ENCODE data around the gene COPG1. TPM values are rescaled to one million over a fixed set of nuclear protein-coding genes. Genes with fewer than 3 reads are reported as not detected.

Gene COPG1
- 126 TPM for polyA plus RNA-seq (2012; ENCODE audit: insufficient read length, low read depth)

DNA sequence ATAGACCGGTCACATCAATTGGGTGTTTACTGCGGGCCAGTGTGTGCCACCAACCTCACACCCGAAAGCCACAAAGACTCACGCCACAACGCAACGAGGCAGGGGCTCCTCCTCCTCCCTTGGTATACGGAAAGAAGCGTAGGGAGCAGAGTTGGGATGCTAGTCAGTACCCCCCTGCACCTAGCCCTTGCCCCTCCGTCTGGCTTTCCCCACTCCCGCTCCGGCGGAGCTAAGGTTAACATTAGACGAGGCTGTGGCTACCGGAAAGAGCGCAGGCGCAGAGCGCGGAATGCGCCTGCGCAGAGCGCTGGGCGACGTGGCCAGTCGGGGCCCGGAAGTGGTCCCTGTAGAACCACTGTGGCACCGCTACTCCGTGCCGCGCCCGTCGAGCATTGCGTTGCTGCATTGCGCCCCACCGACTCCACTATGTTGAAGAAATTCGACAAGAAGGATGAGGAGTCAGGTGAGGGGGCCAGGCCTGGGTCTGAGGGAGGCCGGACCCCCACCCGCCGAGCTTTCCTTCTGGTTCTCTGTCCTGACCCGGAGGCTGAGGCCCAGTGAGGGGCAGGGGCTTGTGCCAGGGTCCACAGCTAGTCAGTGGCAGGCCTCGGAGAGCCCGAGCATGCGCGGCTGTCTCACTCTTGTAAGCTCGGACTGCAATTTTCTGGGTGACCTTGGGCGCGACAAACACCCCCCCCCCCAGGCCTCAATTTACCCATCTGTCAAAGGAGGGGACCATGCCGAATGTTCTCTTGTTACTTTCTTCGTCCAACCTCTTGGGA lies at the start of gene COPG1:
Gene COPG1, plus strand, starts transcription at position 323 of the 782 bp plus-strand sequence. Its CDS starts 104 bp downstream, at position 427.
- TF ChIP-seq POLR2AphosphoS5 (IDR thresholded peaks at IDR 0.05; ENCODE audit: low read depth, low read length) (peak; percentile 82), FOXP2 (optimal IDR thresholded peaks at IDR 0.05; ENCODE audit: borderline replicate concordance, extremely low read depth, extremely low read length, insufficient read depth) (no peak), TAF1 (IDR thresholded peaks at IDR 0.05; ENCODE audit: borderline replicate concordance, insufficient read depth, low read length) (peak; percentile 83)

GRCh38 chr3:129204473-129204872 lies 44.9 kb upstream of the COPG1 start:
- TF ChIP-seq TAF1 (IDR thresholded peaks at IDR 0.05; ENCODE audit: borderline replicate concordance, insufficient read depth, low read length), result no peak
- TF ChIP-seq POLR2AphosphoS5 (IDR thresholded peaks at IDR 0.05; ENCODE audit: low read depth, low read length), result no peak
- TF ChIP-seq REST (IDR thresholded peaks at IDR 0.05; ENCODE audit: insufficient read depth in 1 of 2, low read depth in 2 of 2, low read length in 2 of 2), result no peak
- TF ChIP-seq FOXP2 (optimal IDR thresholded peaks at IDR 0.05; ENCODE audit: borderline replicate concordance, extremely low read depth, extremely low read length, insufficient read depth), result no peak
- TF ChIP-seq SIN3A (IDR thresholded peaks at IDR 0.05; ENCODE audit: borderline replicate concordance, insufficient read depth, low read length), result no peak

DNA sequence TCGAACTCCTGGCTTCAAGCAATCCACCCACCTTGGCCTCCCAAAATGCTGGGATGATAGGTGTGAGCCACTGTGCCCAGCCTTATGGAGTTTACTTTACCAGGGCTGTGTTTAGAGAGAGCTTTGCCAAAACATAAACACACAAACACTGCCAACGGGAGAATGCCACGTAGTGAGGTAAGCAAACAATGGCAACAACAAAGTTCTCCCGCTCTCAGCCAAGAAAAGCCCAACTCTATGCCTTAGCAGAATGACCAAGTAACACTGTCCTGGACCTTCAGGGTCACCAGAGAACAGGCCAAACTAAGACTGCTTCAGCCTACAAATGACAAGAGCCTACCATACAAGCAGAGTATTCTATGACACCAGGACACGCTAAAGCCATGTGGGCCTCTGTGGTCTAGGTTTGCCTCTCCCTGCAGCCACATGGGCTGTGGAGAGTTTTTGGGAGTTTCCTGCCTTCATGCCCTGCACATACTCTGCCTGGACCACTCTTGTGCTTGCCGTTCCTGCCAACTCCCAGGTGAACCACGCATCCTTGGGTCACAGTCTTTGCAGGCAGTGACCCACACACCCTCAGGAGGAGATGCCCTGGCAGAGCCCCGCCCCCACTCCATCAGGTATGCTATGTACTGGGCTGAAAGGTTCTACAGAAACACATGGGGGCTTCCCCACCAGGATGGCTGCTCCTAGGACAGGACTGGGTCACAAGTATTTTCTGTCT lies 44.1 kb upstream of the COPG1 start:
- no peak for TF ChIP-seq FOXP2 (optimal IDR thresholded peaks at IDR 0.05; ENCODE audit: borderline replicate concordance, extremely low read depth, extremely low read length, insufficient read depth)
- TF ChIP-seq REST (IDR thresholded peaks at IDR 0.05; ENCODE audit: insufficient read depth in 1 of 2, low read depth in 2 of 2, low read length in 2 of 2), result no peak
- no peak for TF ChIP-seq TAF1 (IDR thresholded peaks at IDR 0.05; ENCODE audit: borderline replicate concordance, insufficient read depth, low read length)
- TF ChIP-seq SIN3A (IDR thresholded peaks at IDR 0.05; ENCODE audit: borderline replicate concordance, insufficient read depth, low read length), result no peak
- TF ChIP-seq POLR2AphosphoS5 (IDR thresholded peaks at IDR 0.05; ENCODE audit: low read depth, low read length), result no peak

GRCh38 chr3:129207479-129207878 lies 41.9 kb upstream of the COPG1 start:
- no peak for TF ChIP-seq FOXP2 (optimal IDR thresholded peaks at IDR 0.05; ENCODE audit: borderline replicate concordance, extremely low read depth, extremely low read length, insufficient read depth)
- TF ChIP-seq SIN3A (IDR thresholded peaks at IDR 0.05; ENCODE audit: borderline replicate concordance, insufficient read depth, low read length), result no peak
- TF ChIP-seq POLR2AphosphoS5 (IDR thresholded peaks at IDR 0.05; ENCODE audit: low read depth, low read length), result no peak
- TF ChIP-seq REST (IDR thresholded peaks at IDR 0.05; ENCODE audit: insufficient read depth in 1 of 2, low read depth in 2 of 2, low read length in 2 of 2), result no peak
- no peak for TF ChIP-seq TAF1 (IDR thresholded peaks at IDR 0.05; ENCODE audit: borderline replicate concordance, insufficient read depth, low read length)

GRCh38 chr3:129211345-129211744 lies 38.1 kb upstream of the COPG1 start:
- no peak for TF ChIP-seq SIN3A (IDR thresholded peaks at IDR 0.05; ENCODE audit: borderline replicate concordance, insufficient read depth, low read length)
- no peak for TF ChIP-seq REST (IDR thresholded peaks at IDR 0.05; ENCODE audit: insufficient read depth in 1 of 2, low read depth in 2 of 2, low read length in 2 of 2)
- no peak for TF ChIP-seq FOXP2 (optimal IDR thresholded peaks at IDR 0.05; ENCODE audit: borderline replicate concordance, extremely low read depth, extremely low read length, insufficient read depth)
- no peak for TF ChIP-seq POLR2AphosphoS5 (IDR thresholded peaks at IDR 0.05; ENCODE audit: low read depth, low read length)
- no peak for TF ChIP-seq TAF1 (IDR thresholded peaks at IDR 0.05; ENCODE audit: borderline replicate concordance, insufficient read depth, low read length)

Measured in PFSK-1 (cell line).